ENCODE results near the gene OSBPL6.
A peak's percentile ranks its signal among the peaks of the same experiment; 100 is the strongest.

OSBPL6 gene

GRCh38 chr2:178436662-178437061 is 242.3 kb downstream of the OSBPL6 start:
- Histone ChIP-seq H3K36me3 (ENCODE audit: control insufficient read depth in 1 of 2, insufficient read depth in 2 of 2, low read length in 2 of 2) (peaks cover 31 to 68% of the 10 kb centered on the region in 2 donors), H3K9me3 (ENCODE audit: control insufficient read depth in 1 of 2, low read length in 2 of 2) (no peaks in the 10 kb centered on the region), H3K27ac (ENCODE audit: low read depth, low read length) (no peak overlapping the region), H3K9ac (ENCODE audit: low read depth in 1 of 2, low read length in 2 of 2) (no peak overlapping the region), H3K4me3 (ENCODE audit: low read depth in 1 of 2, low read length in 2 of 2) (no peak overlapping the region), H3K27me3 (ENCODE audit: control insufficient read depth in 1 of 2, insufficient read depth in 2 of 2, low read length in 2 of 2) (no peaks in the 10 kb centered on the region), H3K4me1 (ENCODE audit: control insufficient read depth in 1 of 2, insufficient read depth in 2 of 2, low read length in 2 of 2) (no peaks in the 10 kb centered on the region)

- no peak overlapping the region for H3K27ac ChIP-seq (ENCODE audit: low read depth, low read length)
- H3K4me1 ChIP-seq (ENCODE audit: control insufficient read depth in 1 of 2, insufficient read depth in 2 of 2, low read length in 2 of 2) = no peaks in the 10 kb centered on the region
- no peak overlapping the region for H3K9ac ChIP-seq (ENCODE audit: low read depth in 1 of 2, low read length in 2 of 2)
- H3K27me3 ChIP-seq (ENCODE audit: control insufficient read depth in 1 of 2, insufficient read depth in 2 of 2, low read length in 2 of 2) = no peaks in the 10 kb centered on the region
- H3K4me3 ChIP-seq (ENCODE audit: low read depth in 1 of 2, low read length in 2 of 2) = no peak overlapping the region
- peaks cover 32 to 65% of the 10 kb centered on the region in 2 donors for H3K36me3 ChIP-seq (ENCODE audit: control insufficient read depth in 1 of 2, insufficient read depth in 2 of 2, low read length in 2 of 2)
- no peaks in the 10 kb centered on the region for H3K9me3 ChIP-seq (ENCODE audit: control insufficient read depth in 1 of 2, low read length in 2 of 2)
Observed at GRCh38 chr2:178441426-178441825, 247.1 kb downstream of the OSBPL6 start.

- Histone ChIP-seq H3K4me1 (ENCODE audit: control insufficient read depth in 1 of 2, insufficient read depth in 2 of 2, low read length in 2 of 2) (peaks cover 10 to 18% of the 10 kb centered on the region in 2 donors), H3K9ac (ENCODE audit: low read depth in 1 of 2, low read length in 2 of 2) (peak overlapping the region in 1 of 2 donors; percentile 98), H3K27me3 (ENCODE audit: control insufficient read depth in 1 of 2, insufficient read depth in 2 of 2, low read length in 2 of 2) (no peaks in the 10 kb centered on the region), H3K27ac (ENCODE audit: low read depth, low read length) (no peak overlapping the region), H3K9me3 (ENCODE audit: control insufficient read depth in 1 of 2, low read length in 2 of 2) (no peaks in the 10 kb centered on the region), H3K4me3 (ENCODE audit: low read depth in 1 of 2, low read length in 2 of 2) (peak overlapping the region; percentile 68 to 91), H3K36me3 (ENCODE audit: control insufficient read depth in 1 of 2, insufficient read depth in 2 of 2, low read length in 2 of 2) (peaks cover 16 to 27% of the 10 kb centered on the region in 2 donors)
Observed at GRCh38 chr2:178448968-178449661, 254.8 kb downstream of the OSBPL6 start.

- H3K36me3 ChIP-seq (ENCODE audit: control insufficient read depth in 1 of 2, insufficient read depth in 2 of 2, low read length in 2 of 2) = peaks cover 11 to 25% of the 10 kb centered on the region in 2 donors
- peak overlapping the region; percentile 87 to 98 for H3K9ac ChIP-seq (ENCODE audit: low read depth in 1 of 2, low read length in 2 of 2)
- no peaks in the 10 kb centered on the region for H3K9me3 ChIP-seq (ENCODE audit: control insufficient read depth in 1 of 2, low read length in 2 of 2)
- H3K4me3 ChIP-seq (ENCODE audit: low read depth in 1 of 2, low read length in 2 of 2) = peak overlapping the region; percentile 68 to 91
- no peaks in the 10 kb centered on the region for H3K27me3 ChIP-seq (ENCODE audit: control insufficient read depth in 1 of 2, insufficient read depth in 2 of 2, low read length in 2 of 2)
- H3K4me1 ChIP-seq (ENCODE audit: control insufficient read depth in 1 of 2, insufficient read depth in 2 of 2, low read length in 2 of 2) = peaks cover 10 to 18% of the 10 kb centered on the region in 2 donors
- H3K27ac ChIP-seq (ENCODE audit: low read depth, low read length) = peak overlapping the region; percentile 99
Observed at GRCh38 chr2:178449700-178450523, 255.6 kb downstream of the OSBPL6 start.

GRCh38 chr2:178450524-178450773 is 256.1 kb downstream of the OSBPL6 start:
- H3K9me3 ChIP-seq (ENCODE audit: control insufficient read depth in 1 of 2, low read length in 2 of 2) = no peaks in the 10 kb centered on the region
- peaks cover 8 to 20% of the 10 kb centered on the region in 2 donors for H3K36me3 ChIP-seq (ENCODE audit: control insufficient read depth in 1 of 2, insufficient read depth in 2 of 2, low read length in 2 of 2)
- H3K4me1 ChIP-seq (ENCODE audit: control insufficient read depth in 1 of 2, insufficient read depth in 2 of 2, low read length in 2 of 2) = peaks cover 10 to 18% of the 10 kb centered on the region in 2 donors
- peak overlapping the region; percentile 68 to 91 for H3K4me3 ChIP-seq (ENCODE audit: low read depth in 1 of 2, low read length in 2 of 2)
- H3K9ac ChIP-seq (ENCODE audit: low read depth in 1 of 2, low read length in 2 of 2) = peak overlapping the region; percentile 87 to 98
- H3K27ac ChIP-seq (ENCODE audit: low read depth, low read length) = peak overlapping the region; percentile 99
- no peaks in the 10 kb centered on the region for H3K27me3 ChIP-seq (ENCODE audit: control insufficient read depth in 1 of 2, insufficient read depth in 2 of 2, low read length in 2 of 2)

- Histone ChIP-seq H3K27ac (ENCODE audit: low read depth, low read length) (peak within 1 kb of the TSS; percentile 99), H3K4me3 (ENCODE audit: low read depth in 1 of 2, low read length in 2 of 2) (peak within 1 kb of the TSS; percentile 68 to 91), H3K27me3 (ENCODE audit: control insufficient read depth in 1 of 2, insufficient read depth in 2 of 2, low read length in 2 of 2) (no peaks in the 10 kb centered on the region), H3K9ac (ENCODE audit: low read depth in 1 of 2, low read length in 2 of 2) (peak within 1 kb of the TSS; percentile 87 to 98), H3K4me1 (ENCODE audit: control insufficient read depth in 1 of 2, insufficient read depth in 2 of 2, low read length in 2 of 2) (peaks cover 10 to 18% of the 10 kb centered on the region in 2 donors), H3K9me3 (ENCODE audit: control insufficient read depth in 1 of 2, low read length in 2 of 2) (no peaks in the 10 kb centered on the region), H3K36me3 (ENCODE audit: control insufficient read depth in 1 of 2, insufficient read depth in 2 of 2, low read length in 2 of 2) (peaks cover 8 to 15% of the 10 kb centered on the region in 2 donors)
Observed at GRCh38 chr2:178450774-178451525, 256.6 kb downstream of the OSBPL6 start, which contains the start of the genes PJVK and PRKRA. PJVK (plus strand) TSS chr2:178451378; CDS start chr2:178453410, 2,032 bp downstream. PRKRA (minus strand) TSS chr2:178451175; CDS start chr2:178451030, 145 bp downstream.

- Histone ChIP-seq H3K27ac (ENCODE audit: low read depth, low read length) (no peak overlapping the region), H3K4me3 (ENCODE audit: low read depth in 1 of 2, low read length in 2 of 2) (peak overlapping the region in 1 of 2 donors; percentile 91), H3K9ac (ENCODE audit: low read depth in 1 of 2, low read length in 2 of 2) (peak overlapping the region in 1 of 2 donors; percentile 98), H3K9me3 (ENCODE audit: control insufficient read depth in 1 of 2, low read length in 2 of 2) (no peaks in the 10 kb centered on the region), H3K27me3 (ENCODE audit: control insufficient read depth in 1 of 2, insufficient read depth in 2 of 2, low read length in 2 of 2) (no peaks in the 10 kb centered on the region), H3K36me3 (ENCODE audit: control insufficient read depth in 1 of 2, insufficient read depth in 2 of 2, low read length in 2 of 2) (peaks cover 5 to 8% of the 10 kb centered on the region in 2 donors), H3K4me1 (ENCODE audit: control insufficient read depth in 1 of 2, insufficient read depth in 2 of 2, low read length in 2 of 2) (peaks cover 10 to 18% of the 10 kb centered on the region in 2 donors)
Observed at GRCh38 chr2:178452334-178452733, 258.0 kb downstream of the OSBPL6 start.

All from duodenal mucosa (tissue), 2 donors.